Endothelial cell of hepatic sinusoid (primary cell): ENCODE results near the gene GPR17.

ENCODE experiments used
- in situ Hi-C: cut with HindIII; loops from 2 replicates; pipeline ENCODE4 v1.10.0; 2017; ENCODE audit warnings: low sequenced_read_pairs

GPR17 gene

GRCh38 chr2:127652786-127653357, 6.9 kb downstream of the GPR17 start:
- in situ Hi-C loops: no loop called here

GRCh38 chr2:127653421-127654083, 7.6 kb downstream of the GPR17 start:
- in situ Hi-C loops: no loop called here

- in situ Hi-C loops: no loop called here
Measured at GRCh38 chr2:127654084-127654837, 8.3 kb downstream of the GPR17 start.

GRCh38 chr2:127654838-127655175, 8.9 kb downstream of the GPR17 start:
- in situ Hi-C loops: no loop called here

- in situ Hi-C loops: no loop called here
Measured at GRCh38 chr2:127655209-127656073, 9.5 kb downstream of the GPR17 start.

- in situ Hi-C loops: no loop called here
Measured at GRCh38 chr2:127656569-127657231, 10.7 kb downstream of the GPR17 start.

GRCh38 chr2:127657232-127657595, 11.3 kb downstream of the GPR17 start:
- in situ Hi-C loops: no loop called here

GRCh38 chr2:127658146-127658545, 12.2 kb downstream of the GPR17 start:
- in situ Hi-C loops: no loop called here

GRCh38 chr2:127658641-127659407, 12.9 kb downstream of the GPR17 start:
- in situ Hi-C loops: no loop called here

- in situ Hi-C loops: no loop called here
Measured at GRCh38 chr2:127659408-127660290, 13.7 kb downstream of the GPR17 start.

GRCh38 chr2:127660291-127660578, 14.3 kb downstream of the GPR17 start:
- in situ Hi-C loops: no loop called here

- in situ Hi-C loops: no loop called here
Measured at GRCh38 chr2:127661072-127661649, 15.2 kb downstream of the GPR17 start.

GRCh38 chr2:127661949-127662510, 16.1 kb downstream of the GPR17 start:
- in situ Hi-C loops: no loop called here

- in situ Hi-C loops: no loop called here
Measured at GRCh38 chr2:127662937-127663565, 17.1 kb downstream of the GPR17 start.

- in situ Hi-C loops: no loop called here
Measured at GRCh38 chr2:127663566-127664064, 17.7 kb downstream of the GPR17 start.

GRCh38 chr2:127664065-127664894, 18.3 kb downstream of the GPR17 start:
- in situ Hi-C loops: no loop called here

GRCh38 chr2:127664895-127665225, 18.9 kb downstream of the GPR17 start:
- in situ Hi-C loops: no loop called here
